Prostate gland (tissue), 2 donors: ENCODE measurements around the gene NTN5. TPM values are rescaled to one million over a fixed set of nuclear protein-coding genes. Genes with fewer than 3 reads are reported as not detected.
"Not testable (repeated sequence)": the region's sequence is repeated elsewhere in the genome, so short reads cannot be mapped to it uniquely, and the experiment has no call there.

ENCODE experiments used
- DNase-seq: peaks from one replicate; pipeline ENCODE4 v3.0.0-alpha.2; 2019; ENCODE audit warnings: low spot score
- H3K27ac ChIP-seq, 2 donors: fragments of 200-600 bp; sonication (generic); 2 replicates each; pipeline ENCODE4 v1.5.1; 2017 to 2019
- H3K27me3 ChIP-seq: fragments of 200-600 bp; sonication (generic); replicated peaks from 2 replicates; pipeline ENCODE4 v1.5.1; 2019; ENCODE audit not compliant: insufficient read depth
- H3K36me3 ChIP-seq, 2 donors: fragments of 200-600 bp; sonication (generic); 1 replicate in 1 of 2; 2 replicates in 1 of 2; pipeline versions ENCODE4 v1.5.1 to v1.8.1; 2017 to 2019
- H3K4me1 ChIP-seq: fragments of 200-600 bp; sonication (generic); replicated peaks from 2 replicates; pipeline ENCODE4 v1.5.1; 2019
- H3K4me3 ChIP-seq, 2 donors: fragments of 200-600 bp; sonication (generic); 2 replicates each; pipeline ENCODE4 v1.5.1; 2017 to 2019
- H3K9me3 ChIP-seq: fragments of 200-600 bp; sonication (generic); 2 replicates; pipeline ENCODE4 v1.5.1; 2017
- CTCF ChIP-seq, 4 experiments: fragments of 200-600 bp in 2 of 4; fragments of 450-650 bp in 2 of 4; sonication (generic) in 2 of 4; IDR thresholded peaks; 1 replicate in 3 of 4; 2 replicates in 1 of 4; pipeline ENCODE4 v1.5.1; 2016 to 2019; ENCODE audit warnings: antibody characterized with exemption in 4 of 4, mild to moderate bottlenecking in 2 of 4, moderate library complexity in 2 of 4
- POLR2A ChIP-seq: fragments of 450-650 bp; IDR thresholded peaks from one replicate; pipeline ENCODE4 v1.6.1; 2016; ENCODE audit warnings: antibody characterized with exemption, mild to moderate bottlenecking
- POLR2AphosphoS5 ChIP-seq: sonication (generic); formaldehyde crosslinking; IDR thresholded peaks from one replicate; pipeline ENCODE4 v1.6.1; 2017; ENCODE audit warnings: antibody characterized with exemption
- WGBS: methylation state at CpG from one replicate; pipeline ENCODE4 v1.1.5; 2018; 5-methylcytosine and 5-hydroxymethylcytosine counted together
- intact Hi-C: fragments of 100-400 bp; cut with DNase I; formaldehyde crosslinking; loops from one replicate; pipeline ENCODE4 v1.14.2; 2022
- total RNA-seq, 2 donors: library from RNA; depleted of rRNA; stranded (reverse); fragments of >200 nt; gene quantifications; one replicate each; pipeline ENCODE4 v1.1.0, GENCODE V29; 2016

Gene NTN5
- total RNA-seq, 2 donors from 2014 or later = 0.91 to 2.6 TPM

GRCh38 chr19:48633148-48634035 is 39.4 kb downstream of the NTN5 start:
- Histone ChIP-seq H3K36me3 (no peaks in the 10 kb centered on the region), H3K27ac (peak overlapping the region; percentile 98 to 99), H3K4me3 (no peak overlapping the region), H3K4me1 (peaks cover 15% of the 10 kb centered on the region), H3K27me3 (no peaks in the 10 kb centered on the region), H3K9me3 (no peaks in the 10 kb centered on the region)
- TF ChIP-seq CTCF (IDR thresholded peaks at IDR 0.05) (no peak), POLR2A (no peak), POLR2AphosphoS5 (no peak)
- no peak for DNase-seq
- 59% methylated on average over 22 of the region's 22 CpGs for WGBS
- intact Hi-C loops = no loop called here

GRCh38 chr19:48632692-48633147 is 40.1 kb downstream of the NTN5 start:
- H3K9me3 ChIP-seq = no peaks in the 10 kb centered on the region
- DNase-seq = no peak
- intact Hi-C loops = no loop called here
- peaks cover 15% of the 10 kb centered on the region for H3K4me1 ChIP-seq
- H3K36me3 ChIP-seq = no peaks in the 10 kb centered on the region
- no peak overlapping the region for H3K4me3 ChIP-seq
- peak overlapping the region; percentile 98 to 99 for H3K27ac ChIP-seq
- H3K27me3 ChIP-seq = no peaks in the 10 kb centered on the region
- TF ChIP-seq POLR2AphosphoS5 = no peak
- no peak for TF ChIP-seq POLR2A
- TF ChIP-seq CTCF (IDR thresholded peaks at IDR 0.05) = no peak

GRCh38 chr19:48632286-48632685 is 40.5 kb downstream of the NTN5 start:
- H3K36me3 ChIP-seq, H3K9me3 ChIP-seq, H3K27me3 ChIP-seq, H3K4me3 ChIP-seq, DNase-seq, intact Hi-C loops: not testable (repeated sequence)
- WGBS = 80% methylated on average over 11 of the region's 11 CpGs
- peaks cover 15% of the 10 kb centered on the region for H3K4me1 ChIP-seq
- peak overlapping the region in 1 of 2 donors; percentile 98 for H3K27ac ChIP-seq

GRCh38 chr19:48631225-48631624 is 41.6 kb downstream of the NTN5 start:
- WGBS = 64% methylated on average over 3 of the region's 3 CpGs
- H3K27ac ChIP-seq = peak overlapping the region; percentile 58 to 63
- intact Hi-C loops = no loop called here
- no peak overlapping the region for H3K4me3 ChIP-seq
- no peak for DNase-seq
- H3K27me3 ChIP-seq = no peaks in the 10 kb centered on the region
- H3K36me3 ChIP-seq = no peaks in the 10 kb centered on the region
- no peaks in the 10 kb centered on the region for H3K9me3 ChIP-seq
- TF ChIP-seq POLR2AphosphoS5 = no peak
- TF ChIP-seq POLR2A = no peak
- peaks cover 15% of the 10 kb centered on the region for H3K4me1 ChIP-seq

GRCh38 chr19:48630296-48631063 is 42.3 kb downstream of the NTN5 start:
- TF ChIP-seq POLR2A (no peak), POLR2AphosphoS5 (peak; percentile 31), CTCF (IDR thresholded peaks at IDR 0.05) (no peak)
- Histone ChIP-seq H3K9me3 (no peaks in the 10 kb centered on the region), H3K27me3 (no peaks in the 10 kb centered on the region), H3K27ac (peak overlapping the region; percentile 58 to 63), H3K4me3 (no peak overlapping the region), H3K4me1 (peaks cover 15% of the 10 kb centered on the region), H3K36me3 (no peaks in the 10 kb centered on the region)
- WGBS = 36% methylated on average over 47 of the region's 47 CpGs
- intact Hi-C loops = no loop called here
- DNase-seq = no peak
